Loucy (cell line): ENCODE measurements around the gene ORAI1.

Experiments used
- H2AFZ ChIP-seq: fragments of 200-600 bp; sonication (generic); 2 replicates; pipeline ENCODE4 v1.6.0; 2016; ENCODE audit warnings: antibody characterized with exemption, mild to moderate bottlenecking, low read length, moderate library complexity
- H3F3A ChIP-seq: fragments of 200-600 bp; 2 replicates; pipeline ENCODE4 v1.6.0; 2016; ENCODE audit warnings: antibody characterized with exemption, low read depth, mild to moderate bottlenecking
- H3K27me3 ChIP-seq: fragments of 200-600 bp; sonication (generic); 2 replicates; pipeline ENCODE4 v1.6.1; 2014; ENCODE audit warnings: low read length, mild to moderate bottlenecking; ENCODE audit not compliant: insufficient read depth, poor library complexity, severe bottlenecking
- H3K36me3 ChIP-seq: fragments of 200-600 bp; sonication (generic); 2 replicates; pipeline ENCODE4 v1.6.1; 2016; ENCODE audit warnings: low read length; ENCODE audit not compliant: insufficient read depth
- H3K4me1 ChIP-seq: fragments of 200-600 bp; sonication (generic); 2 replicates; pipeline ENCODE4 v1.5.1; 2014; ENCODE audit warnings: low read length, mild to moderate bottlenecking; ENCODE audit not compliant: insufficient read depth, poor library complexity, severe bottlenecking
- H3K4me2 ChIP-seq: fragments of 200-600 bp; sonication (generic); 2 replicates; pipeline ENCODE4 v1.6.0; 2014; ENCODE audit warnings: antibody characterized with exemption, low read length, low read depth, mild to moderate bottlenecking; ENCODE audit not compliant: poor library complexity, severe bottlenecking
- H3K4me3 ChIP-seq: fragments of 200-600 bp; sonication (generic); 2 replicates; pipeline ENCODE4 v1.5.1; 2014; ENCODE audit warnings: low read length, mild to moderate bottlenecking, mixed read lengths; ENCODE audit not compliant: poor library complexity, severe bottlenecking
- H3K79me2 ChIP-seq: fragments of 200-600 bp; sonication (generic); 2 replicates; pipeline ENCODE4 v1.6.1; 2014; ENCODE audit warnings: low read length; ENCODE audit not compliant: insufficient read depth
- H3K9ac ChIP-seq: fragments of 200-600 bp; sonication (generic); 2 replicates; pipeline ENCODE4 v1.6.0; 2014; ENCODE audit warnings: mild to moderate bottlenecking, low read depth, low read length, moderate library complexity; ENCODE audit not compliant: poor library complexity, severe bottlenecking
- H3K9me2 ChIP-seq: fragments of 200-600 bp; sonication (generic); replicated peaks from 2 replicates; pipeline ENCODE4 v1.6.1; 2016; ENCODE audit warnings: low read depth, low read length, mixed read lengths
- H3K9me3 ChIP-seq: fragments of 200-600 bp; sonication (generic); 2 replicates; pipeline ENCODE4 v1.6.1; 2014; ENCODE audit warnings: mild to moderate bottlenecking, antibody characterized with exemption, low read length, low read depth; ENCODE audit not compliant: insufficient read depth
- H4K20me1 ChIP-seq: fragments of 200-600 bp; sonication (generic); 2 replicates; pipeline ENCODE4 v1.6.0; 2014; ENCODE audit warnings: antibody characterized with exemption, low read length, mild to moderate bottlenecking; ENCODE audit not compliant: insufficient read depth, poor library complexity, severe bottlenecking
- EZH2phosphoT487 ChIP-seq: fragments of 200-600 bp; IDR thresholded peaks from 2 replicates; pipeline ENCODE4 v1.6.1; 2018; ENCODE audit warnings: antibody characterized with exemption, mild to moderate bottlenecking, moderate library complexity, borderline replicate concordance
- TF ChIP-seq, protein P1 (sequence below): fragments of 200-600 bp; sonication (generic); conservative IDR thresholded peaks from 2 replicates; pipeline ENCODE4 v1.5.1; 2014; ENCODE audit warnings: mild to moderate bottlenecking, antibody characterized with exemption, low read length

The ORAI1 gene

DNA sequence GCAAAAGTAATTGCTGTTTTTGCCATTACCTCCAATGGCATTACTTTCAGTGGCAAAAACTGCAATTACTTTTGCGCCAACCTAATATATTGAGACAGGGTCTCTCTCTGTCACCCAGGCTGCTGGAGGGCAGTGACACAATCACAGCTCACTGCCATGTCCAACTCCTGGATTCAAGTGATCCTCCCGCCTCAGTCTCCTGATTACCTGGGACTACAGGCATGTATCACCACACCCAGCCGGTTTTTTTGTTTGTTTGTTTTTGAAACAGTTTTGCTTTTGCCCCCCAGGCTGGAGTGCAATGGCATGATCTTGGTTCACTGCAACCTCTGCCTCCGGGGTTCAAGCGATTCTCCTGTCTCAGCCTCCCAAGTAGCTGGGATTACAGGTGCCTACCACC lies 29.8 kb upstream of the ORAI1 start:
- no peaks in the 10 kb centered on the region for H3K4me1 ChIP-seq
- no peaks in the 10 kb centered on the region for H3F3A ChIP-seq
- H3K36me3 ChIP-seq, result no peaks in the 10 kb centered on the region
- no peaks in the 10 kb centered on the region for H3K9me2 ChIP-seq
- no peaks in the 10 kb centered on the region for H3K79me2 ChIP-seq
- H2AFZ ChIP-seq, result no peak overlapping the region
- no peaks in the 10 kb centered on the region for H4K20me1 ChIP-seq
- no peak overlapping the region for H3K4me2 ChIP-seq
- H3K27me3 ChIP-seq, result no peaks in the 10 kb centered on the region
- H3K9me3 ChIP-seq, result no peaks in the 10 kb centered on the region
- no peak for TF ChIP-seq EZH2phosphoT487
- TF ChIP-seq, protein P1, sequence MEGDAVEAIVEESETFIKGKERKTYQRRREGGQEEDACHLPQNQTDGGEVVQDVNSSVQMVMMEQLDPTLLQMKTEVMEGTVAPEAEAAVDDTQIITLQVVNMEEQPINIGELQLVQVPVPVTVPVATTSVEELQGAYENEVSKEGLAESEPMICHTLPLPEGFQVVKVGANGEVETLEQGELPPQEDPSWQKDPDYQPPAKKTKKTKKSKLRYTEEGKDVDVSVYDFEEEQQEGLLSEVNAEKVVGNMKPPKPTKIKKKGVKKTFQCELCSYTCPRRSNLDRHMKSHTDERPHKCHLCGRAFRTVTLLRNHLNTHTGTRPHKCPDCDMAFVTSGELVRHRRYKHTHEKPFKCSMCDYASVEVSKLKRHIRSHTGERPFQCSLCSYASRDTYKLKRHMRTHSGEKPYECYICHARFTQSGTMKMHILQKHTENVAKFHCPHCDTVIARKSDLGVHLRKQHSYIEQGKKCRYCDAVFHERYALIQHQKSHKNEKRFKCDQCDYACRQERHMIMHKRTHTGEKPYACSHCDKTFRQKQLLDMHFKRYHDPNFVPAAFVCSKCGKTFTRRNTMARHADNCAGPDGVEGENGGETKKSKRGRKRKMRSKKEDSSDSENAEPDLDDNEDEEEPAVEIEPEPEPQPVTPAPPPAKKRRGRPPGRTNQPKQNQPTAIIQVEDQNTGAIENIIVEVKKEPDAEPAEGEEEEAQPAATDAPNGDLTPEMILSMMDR, result no peak
- H3K9ac ChIP-seq, result no peak overlapping the region
- H3K4me3 ChIP-seq, result no peak overlapping the region

DNA sequence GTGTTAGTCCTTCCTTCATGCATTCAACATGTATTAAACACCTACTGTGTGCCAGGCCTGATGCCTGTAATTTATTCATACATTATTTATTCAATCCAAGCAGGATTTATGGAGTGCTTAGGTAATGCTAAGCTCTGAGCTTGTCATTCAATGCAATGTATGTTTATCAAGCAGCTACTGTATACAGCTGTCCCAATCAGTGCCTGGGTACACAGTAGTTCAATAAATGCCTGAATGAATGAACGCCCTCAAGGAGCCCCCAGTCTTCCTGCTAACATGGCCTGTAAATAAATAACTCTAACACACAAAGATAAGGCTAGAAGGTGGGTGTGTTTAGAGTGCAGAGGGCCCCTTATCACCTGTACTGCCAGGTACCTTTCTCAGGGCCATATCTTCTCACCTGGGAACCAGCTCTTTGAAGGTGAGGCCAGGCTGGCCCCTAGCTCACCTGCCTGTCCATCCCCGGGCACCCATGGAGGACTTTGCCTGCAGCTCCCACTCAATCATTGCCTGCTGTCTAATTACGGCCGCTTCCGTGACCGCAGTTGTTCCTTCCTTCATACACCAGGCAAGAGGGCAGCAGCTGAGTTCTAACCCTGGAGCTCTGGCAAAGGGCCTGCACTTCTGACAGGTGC lies 25.5 kb upstream of the ORAI1 start:
- H3K4me3 ChIP-seq, result no peak overlapping the region
- H3K9me3 ChIP-seq, result no peaks in the 10 kb centered on the region
- H4K20me1 ChIP-seq, result no peaks in the 10 kb centered on the region
- H3K79me2 ChIP-seq, result no peaks in the 10 kb centered on the region
- no peak overlapping the region for H2AFZ ChIP-seq
- H3K4me2 ChIP-seq, result no peak overlapping the region
- TF ChIP-seq, protein P1, result no peak
- no peak for TF ChIP-seq EZH2phosphoT487
- no peaks in the 10 kb centered on the region for H3K9me2 ChIP-seq
- H3K27me3 ChIP-seq, result no peaks in the 10 kb centered on the region
- no peaks in the 10 kb centered on the region for H3K36me3 ChIP-seq
- no peaks in the 10 kb centered on the region for H3F3A ChIP-seq
- no peak overlapping the region for H3K9ac ChIP-seq
- H3K4me1 ChIP-seq, result no peaks in the 10 kb centered on the region

DNA sequence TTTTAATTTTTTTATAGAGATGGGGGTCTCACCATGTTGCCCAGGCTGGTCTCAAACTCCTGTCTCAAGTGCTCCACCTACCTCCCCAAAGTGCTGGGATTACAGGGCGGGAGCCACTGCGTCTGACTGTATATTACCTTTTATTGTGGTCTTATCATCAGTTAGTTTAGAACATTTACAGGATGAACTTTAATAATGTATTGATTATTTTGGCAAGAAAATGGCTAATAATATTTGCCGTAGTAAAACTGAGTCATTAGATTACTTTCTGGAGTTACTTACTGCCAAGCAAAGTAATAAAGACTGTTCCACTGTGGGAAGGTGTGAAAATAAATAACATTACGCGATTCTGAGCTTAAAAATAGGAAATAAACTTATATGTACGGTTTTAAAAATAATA lies 23.6 kb upstream of the ORAI1 start:
- Histone ChIP-seq H3K4me2 (no peak overlapping the region), H3K27me3 (no peaks in the 10 kb centered on the region), H3K79me2 (no peaks in the 10 kb centered on the region), H3K36me3 (no peaks in the 10 kb centered on the region), H3K9me3 (no peaks in the 10 kb centered on the region), H3F3A (no peaks in the 10 kb centered on the region), H3K4me1 (no peaks in the 10 kb centered on the region), H4K20me1 (no peaks in the 10 kb centered on the region), H2AFZ (no peak overlapping the region), H3K9me2 (no peaks in the 10 kb centered on the region), H3K4me3 (no peak overlapping the region), H3K9ac (no peak overlapping the region)
- TF ChIP-seq, protein P1, result no peak
- no peak for TF ChIP-seq EZH2phosphoT487
